Rectal smooth muscle tissue (tissue), 1 donor: ENCODE data around the gene HIVEP2.

ENCODE experiments used
- H3K27ac ChIP-seq: one replicate; pipeline ENCODE4 v1.7.0; 2013; ENCODE audit warnings: low read depth, low read length, inconsistent platforms
- H3K27me3 ChIP-seq: one replicate; pipeline ENCODE4 v1.7.0; 2013; ENCODE audit warnings: low read length; ENCODE audit not compliant: control insufficient read depth, insufficient read depth
- H3K36me3 ChIP-seq: one replicate; pipeline ENCODE4 v1.7.0; 2013; ENCODE audit warnings: low read length; ENCODE audit not compliant: control insufficient read depth, insufficient read depth
- H3K4me1 ChIP-seq: one replicate; pipeline ENCODE4 v1.7.0; 2013; ENCODE audit warnings: low read length; ENCODE audit not compliant: control insufficient read depth, insufficient read depth
- H3K4me3 ChIP-seq: one replicate; pipeline ENCODE4 v1.7.0; 2013; ENCODE audit warnings: low read length
- H3K9ac ChIP-seq: one replicate; pipeline ENCODE4 v1.7.0; 2013; ENCODE audit warnings: low read length

Gene HIVEP2

GRCh38 chr6:142803495-142804058 is 141.4 kb downstream of the HIVEP2 start:
- H3K4me1 ChIP-seq: no peaks in the 10 kb centered on the region
- no peaks in the 10 kb centered on the region for H3K27me3 ChIP-seq
- no peak overlapping the region for H3K4me3 ChIP-seq
- no peaks in the 10 kb centered on the region for H3K36me3 ChIP-seq
- no peak overlapping the region for H3K9ac ChIP-seq
- no peak overlapping the region for H3K27ac ChIP-seq

GRCh38 chr6:142803032-142803431 is 141.9 kb downstream of the HIVEP2 start:
- Histone ChIP-seq H3K36me3 (no peaks in the 10 kb centered on the region), H3K27me3 (no peaks in the 10 kb centered on the region), H3K4me3 (no peak overlapping the region), H3K9ac (no peak overlapping the region), H3K27ac (no peak overlapping the region), H3K4me1 (no peaks in the 10 kb centered on the region)

GRCh38 chr6:142802124-142802523 is 142.9 kb downstream of the HIVEP2 start:
- H3K27ac ChIP-seq: no peak overlapping the region
- no peaks in the 10 kb centered on the region for H3K36me3 ChIP-seq
- no peaks in the 10 kb centered on the region for H3K4me1 ChIP-seq

GRCh38 chr6:142800240-142800639 is 144.7 kb downstream of the HIVEP2 start:
- no peaks in the 10 kb centered on the region for H3K27me3 ChIP-seq
- H3K36me3 ChIP-seq: no peaks in the 10 kb centered on the region
- no peaks in the 10 kb centered on the region for H3K4me1 ChIP-seq
- no peak overlapping the region for H3K9ac ChIP-seq
- H3K27ac ChIP-seq: no peak overlapping the region
- H3K4me3 ChIP-seq: no peak overlapping the region

More at GRCh38 chr6:142802124-142802523, 142.9 kb downstream of the HIVEP2 start:
- Histone ChIP-seq H3K27me3 (no peaks in the 10 kb centered on the region), H3K4me3 (no peak overlapping the region), H3K9ac (no peak overlapping the region)

- Histone ChIP-seq H3K27ac (no peak overlapping the region), H3K4me1 (no peaks in the 10 kb centered on the region), H3K4me3 (no peak overlapping the region)
These were observed 145.3 kb downstream of the HIVEP2 start for GRCh38 chr6:142799639-142800038.

GRCh38 chr6:142797159-142797558 is 147.8 kb downstream of the HIVEP2 start:
- Histone ChIP-seq H3K4me3 (no peak overlapping the region), H3K27me3 (no peaks in the 10 kb centered on the region), H3K4me1 (no peaks in the 10 kb centered on the region), H3K27ac (no peak overlapping the region), H3K36me3 (no peaks in the 10 kb centered on the region), H3K9ac (no peak overlapping the region)

More at GRCh38 chr6:142799639-142800038, 145.3 kb downstream of the HIVEP2 start:
- Histone ChIP-seq H3K27me3 (no peaks in the 10 kb centered on the region), H3K36me3 (no peaks in the 10 kb centered on the region), H3K9ac (no peak overlapping the region)

- H3K4me1 ChIP-seq: no peaks in the 10 kb centered on the region
These were observed 148.4 kb downstream of the HIVEP2 start for GRCh38 chr6:142796571-142796970.

GRCh38 chr6:142796024-142796423 is 149.0 kb downstream of the HIVEP2 start:
- no peaks in the 10 kb centered on the region for H3K36me3 ChIP-seq
- no peak overlapping the region for H3K4me3 ChIP-seq
- H3K27me3 ChIP-seq: no peaks in the 10 kb centered on the region
- no peak overlapping the region for H3K9ac ChIP-seq
- H3K4me1 ChIP-seq: no peaks in the 10 kb centered on the region
- H3K27ac ChIP-seq: no peak overlapping the region

More at GRCh38 chr6:142796571-142796970, 148.4 kb downstream of the HIVEP2 start:
- Histone ChIP-seq H3K27ac (no peak overlapping the region), H3K27me3 (no peaks in the 10 kb centered on the region), H3K36me3 (no peaks in the 10 kb centered on the region), H3K9ac (no peak overlapping the region), H3K4me3 (no peak overlapping the region)

GRCh38 chr6:142794424-142794823 is 150.6 kb downstream of the HIVEP2 start:
- no peaks in the 10 kb centered on the region for H3K27me3 ChIP-seq
- H3K4me3 ChIP-seq: no peak overlapping the region
- H3K9ac ChIP-seq: no peak overlapping the region
- H3K27ac ChIP-seq: no peak overlapping the region
- H3K36me3 ChIP-seq: no peaks in the 10 kb centered on the region
- no peaks in the 10 kb centered on the region for H3K4me1 ChIP-seq

- H3K27me3 ChIP-seq: no peaks in the 10 kb centered on the region
- no peak overlapping the region for H3K9ac ChIP-seq
- H3K27ac ChIP-seq: no peak overlapping the region
- H3K4me1 ChIP-seq: no peaks in the 10 kb centered on the region
- H3K4me3 ChIP-seq: no peak overlapping the region
- H3K36me3 ChIP-seq: no peaks in the 10 kb centered on the region
These were observed 154.7 kb downstream of the HIVEP2 start for GRCh38 chr6:142790257-142790656.

- Histone ChIP-seq H3K27ac (no peak overlapping the region), H3K4me3 (no peak overlapping the region), H3K4me1 (no peaks in the 10 kb centered on the region), H3K9ac (no peak overlapping the region), H3K27me3 (no peaks in the 10 kb centered on the region), H3K36me3 (no peaks in the 10 kb centered on the region)
These were observed 157.6 kb downstream of the HIVEP2 start for GRCh38 chr6:142787422-142787821.

GRCh38 chr6:142786476-142786875 is 158.5 kb downstream of the HIVEP2 start:
- no peaks in the 10 kb centered on the region for H3K27me3 ChIP-seq
- no peaks in the 10 kb centered on the region for H3K4me1 ChIP-seq
- no peak overlapping the region for H3K27ac ChIP-seq
- H3K36me3 ChIP-seq: no peaks in the 10 kb centered on the region
- H3K9ac ChIP-seq: no peak overlapping the region
- H3K4me3 ChIP-seq: no peak overlapping the region

GRCh38 chr6:142784344-142784743 is 160.6 kb downstream of the HIVEP2 start:
- H3K27me3 ChIP-seq: no peaks in the 10 kb centered on the region
- no peaks in the 10 kb centered on the region for H3K36me3 ChIP-seq
- H3K4me1 ChIP-seq: no peaks in the 10 kb centered on the region
- H3K9ac ChIP-seq: no peak overlapping the region
- H3K27ac ChIP-seq: no peak overlapping the region
- no peak overlapping the region for H3K4me3 ChIP-seq
